ENCODE data around the gene NPAS3. TPM values are rescaled to one million over a fixed set of nuclear protein-coding genes. Genes with fewer than 3 reads are reported as not detected.

NPAS3 gene
- total RNA-seq, 1 donor from 2014 or later: 2.4 TPM

GRCh38 chr14:32967421-32967820, 28.7 kb downstream of the NPAS3 start:
- no peak for TF ChIP-seq CTCF (IDR thresholded peaks at IDR 0.05; ENCODE audit: partially characterized antibody, unreplicated experiment)
- no peaks in the 10 kb centered on the region for H3K9me3 Mint-ChIP-seq (ENCODE audit: unreplicated experiment)
- no peaks in the 10 kb centered on the region for H3K36me3 Mint-ChIP-seq (ENCODE audit: unreplicated experiment)
- no peak for DNase-seq
- H3K27me3 Mint-ChIP-seq (ENCODE audit: unreplicated experiment): no peaks in the 10 kb centered on the region
- no peak overlapping the region for H3K27ac Mint-ChIP-seq (ENCODE audit: unreplicated experiment)
- H3K4me1 Mint-ChIP-seq (ENCODE audit: low read depth, unreplicated experiment): no peaks in the 10 kb centered on the region
- H3K4me3 Mint-ChIP-seq (ENCODE audit: unreplicated experiment): no peak overlapping the region

- TF ChIP-seq CTCF (IDR thresholded peaks at IDR 0.05; ENCODE audit: partially characterized antibody, unreplicated experiment): no peak
Measured at GRCh38 chr14:32968972-32969544, 30.4 kb downstream of the NPAS3 start.

GRCh38 chr14:32977913-32978312, 39.2 kb downstream of the NPAS3 start:
- no peak overlapping the region for H3K4me3 Mint-ChIP-seq (ENCODE audit: unreplicated experiment)
- peaks cover 3% of the 10 kb centered on the region for H3K4me1 Mint-ChIP-seq (ENCODE audit: low read depth, unreplicated experiment)

More at GRCh38 chr14:32968972-32969544, 30.4 kb downstream of the NPAS3 start:
- Mint-ChIP-seq H3K9me3 (ENCODE audit: unreplicated experiment) (no peaks in the 10 kb centered on the region), H3K36me3 (ENCODE audit: unreplicated experiment) (no peaks in the 10 kb centered on the region), H3K27me3 (ENCODE audit: unreplicated experiment) (no peaks in the 10 kb centered on the region), H3K4me1 (ENCODE audit: low read depth, unreplicated experiment) (no peaks in the 10 kb centered on the region), H3K4me3 (ENCODE audit: unreplicated experiment) (no peak overlapping the region), H3K27ac (ENCODE audit: unreplicated experiment) (no peak overlapping the region)
- no peak for DNase-seq

GRCh38 chr14:32978691-32979255, 40.1 kb downstream of the NPAS3 start:
- Mint-ChIP-seq H3K27ac (ENCODE audit: unreplicated experiment) (no peak overlapping the region), H3K36me3 (ENCODE audit: unreplicated experiment) (no peaks in the 10 kb centered on the region), H3K4me3 (ENCODE audit: unreplicated experiment) (no peak overlapping the region), H3K4me1 (ENCODE audit: low read depth, unreplicated experiment) (peaks cover 3% of the 10 kb centered on the region), H3K27me3 (ENCODE audit: unreplicated experiment) (no peaks in the 10 kb centered on the region), H3K9me3 (ENCODE audit: unreplicated experiment) (no peaks in the 10 kb centered on the region)
- no peak for TF ChIP-seq CTCF (IDR thresholded peaks at IDR 0.05; ENCODE audit: partially characterized antibody, unreplicated experiment)
- no peak for DNase-seq

More at GRCh38 chr14:32977913-32978312, 39.2 kb downstream of the NPAS3 start:
- DNase-seq: no peak
- Mint-ChIP-seq H3K36me3 (ENCODE audit: unreplicated experiment) (no peaks in the 10 kb centered on the region), H3K9me3 (ENCODE audit: unreplicated experiment) (no peaks in the 10 kb centered on the region), H3K27ac (ENCODE audit: unreplicated experiment) (no peak overlapping the region), H3K27me3 (ENCODE audit: unreplicated experiment) (no peaks in the 10 kb centered on the region)
- TF ChIP-seq CTCF (IDR thresholded peaks at IDR 0.05; ENCODE audit: partially characterized antibody, unreplicated experiment): no peak

GRCh38 chr14:32980178-32980901, 41.7 kb downstream of the NPAS3 start:
- DNase-seq: no peak
- H3K27ac Mint-ChIP-seq (ENCODE audit: unreplicated experiment): no peak overlapping the region
- no peak for TF ChIP-seq CTCF (IDR thresholded peaks at IDR 0.05; ENCODE audit: partially characterized antibody, unreplicated experiment)
- no peaks in the 10 kb centered on the region for H3K9me3 Mint-ChIP-seq (ENCODE audit: unreplicated experiment)
- no peaks in the 10 kb centered on the region for H3K27me3 Mint-ChIP-seq (ENCODE audit: unreplicated experiment)
- no peak overlapping the region for H3K4me3 Mint-ChIP-seq (ENCODE audit: unreplicated experiment)
- H3K4me1 Mint-ChIP-seq (ENCODE audit: low read depth, unreplicated experiment): peaks cover 3% of the 10 kb centered on the region
- no peaks in the 10 kb centered on the region for H3K36me3 Mint-ChIP-seq (ENCODE audit: unreplicated experiment)

Data from glutamatergic neuron (in vitro differentiated cells).